Measurements from ENCODE around the gene PRM1. TPM values are rescaled to one million over a fixed set of nuclear protein-coding genes. Genes with fewer than 3 reads are reported as not detected.

The PRM1 gene
- total and polyA plus RNA-seq, 2 of the 8 experiments (the other 6 are each of a cell fraction or from before 2014, with no cell fraction given), result 0.54 to 0.82 TPM

- no peak for DNase-seq (ENCODE audit: low read depth in 1 of 2, low spot score in 2 of 2)
- Histone ChIP-seq H4K91ac (replicated peaks; ENCODE audit: insufficient read length, low read length) (peak overlapping the region; percentile 32), H2BK12ac (ENCODE audit: low read depth, low read length) (peak overlapping the region; percentile 56; the same call in 1 of the 2 replicates), H3K36me3 (ENCODE audit: control insufficient read depth in 2 of 4, insufficient read depth in 4 of 4, low read length in 3 of 4) (no peaks in the 10 kb centered on the region), H3K4me1 (replicated peaks in 1 of 4; ENCODE audit: control insufficient read depth in 3 of 4, insufficient read depth in 4 of 4, low read length in 3 of 4) (peaks cover 8 to 18% (median 14%) of the 10 kb centered on the region in 4 experiments; a peak in 6 of 7 replicates), H4K8ac (ENCODE audit: extremely low read depth, insufficient read depth, low read length) (no peak overlapping the region), H3K18ac (ENCODE audit: extremely low read depth, low read length) (no peak overlapping the region), H2BK5ac (ENCODE audit: low read depth, low read length) (no peak overlapping the region), H3K4me3 (ENCODE audit: extremely low read depth in 1 of 4, insufficient read depth in 2 of 4, low read depth in 3 of 4, low read length in 4 of 4) (no peak overlapping the region), H3K23ac (ENCODE audit: insufficient read length) (no peak overlapping the region), H2BK20ac (ENCODE audit: low read length) (0 out of 2 replicates have a peak overlapping the region, but pooled peaks have one; percentile 9), H4K20me1 (replicated peaks in 1 of 2; ENCODE audit: control insufficient read depth in 1 of 2, insufficient read depth in 2 of 2, low read length in 2 of 2) (no peaks in the 10 kb centered on the region), H2BK120ac (replicated peaks; ENCODE audit: low read depth, low read length) (no peak overlapping the region), H3K79me2 (ENCODE audit: control insufficient read depth in 1 of 2, insufficient read depth in 2 of 2, low read length in 2 of 2) (no peaks in the 10 kb centered on the region), H3K56ac (replicated peaks; ENCODE audit: insufficient read length, low read depth, low read length) (no peak overlapping the region), H3K79me1 (ENCODE audit: low read depth, low read length) (no peaks in the 10 kb centered on the region), H3K4me2 (ENCODE audit: insufficient read depth in 1 of 2, low read depth in 2 of 2, low read length in 2 of 2) (no peak overlapping the region), H3K9ac (replicated peaks in 1 of 4; ENCODE audit: extremely low read depth in 1 of 4, low read depth in 3 of 4, low read length in 3 of 4) (no peak overlapping the region), H2AK5ac (ENCODE audit: low read depth, low read length) (no peak overlapping the region; the same call in 1 of the 2 replicates), H3K4ac (replicated peaks; ENCODE audit: insufficient read length, low read depth, low read length) (no peak overlapping the region), H3K14ac (ENCODE audit: insufficient read length) (no peak overlapping the region), H3K23me2 (ENCODE audit: low read depth, low read length) (peaks cover 5% of the 10 kb centered on the region; the same call in 1 of the 2 replicates), H3K27me3 (replicated peaks in 1 of 4; ENCODE audit: control insufficient read depth in 3 of 4, extremely low read depth in 1 of 4, insufficient read depth in 3 of 4, low read length in 3 of 4) (no peaks in the 10 kb centered on the region), H2BK15ac (ENCODE audit: low read length) (no peak overlapping the region), H3K27ac (ENCODE audit: low read depth, low read length) (no peak overlapping the region), H3K9me3 (ENCODE audit: insufficient read depth in 2 of 2, low read depth in 1 of 2, low read length in 1 of 2) (no peaks in the 10 kb centered on the region), H4K5ac (ENCODE audit: insufficient read length, low read depth, low read length) (no peak overlapping the region), H2AFZ (ENCODE audit: low read length) (no peak overlapping the region)
- TF ChIP-seq CEBPB (IDR thresholded peaks at IDR 0.05; ENCODE audit: low read depth, low read length), result peak; percentile 55
- no peak for TF ChIP-seq CTBP2 (IDR thresholded peaks at IDR 0.05; ENCODE audit: borderline replicate concordance, insufficient read depth, insufficient read length, low read length)
- TF ChIP-seq BACH1 (IDR thresholded peaks at IDR 0.05; ENCODE audit: low read length), result no peak
- no peak for TF ChIP-seq CHD2 (IDR thresholded peaks at IDR 0.05; ENCODE audit: low read length)
- 90% methylated on average over 11 of the region's 11 CpGs; no CpG with 5 or more reads in 1 of the 2 experiments for WGBS, 2 experiments (ENCODE audit: extremely low coverage in 1 of 2, insufficient coverage in 1 of 2, insufficient read length in 1 of 2, insufficient replicate concordance in 2 of 2, low coverage in 1 of 2, low lambda C conversion rate in 2 of 2, missing lambda C conversion rate in 1 of 2)
- FAIRE-seq, result no peak
- ChIA-PET POLR2A (ENCODE audit: partially characterized antibody) (interaction anchor here (0.9 to 2.6 kb wide), 5 partner anchors 8 to 67 kb away, joined by 3 to 8 read pairs (median 4); partner anchors contain the start of gene SOCS1), CTCF (ENCODE audit: partially characterized antibody) (interaction anchor here (0.7 to 1.4 kb wide), 4 partner anchors 10 to 360 kb away, joined by 3 to 5 read pairs (median 3); no protein-coding TSS in a partner anchor)
Observed at GRCh38 chr16:11323551-11324336, 42.6 kb upstream of the PRM1 start.

All from H1 (cell line).